Measurements from ENCODE around the gene LIX1L.

DNA sequence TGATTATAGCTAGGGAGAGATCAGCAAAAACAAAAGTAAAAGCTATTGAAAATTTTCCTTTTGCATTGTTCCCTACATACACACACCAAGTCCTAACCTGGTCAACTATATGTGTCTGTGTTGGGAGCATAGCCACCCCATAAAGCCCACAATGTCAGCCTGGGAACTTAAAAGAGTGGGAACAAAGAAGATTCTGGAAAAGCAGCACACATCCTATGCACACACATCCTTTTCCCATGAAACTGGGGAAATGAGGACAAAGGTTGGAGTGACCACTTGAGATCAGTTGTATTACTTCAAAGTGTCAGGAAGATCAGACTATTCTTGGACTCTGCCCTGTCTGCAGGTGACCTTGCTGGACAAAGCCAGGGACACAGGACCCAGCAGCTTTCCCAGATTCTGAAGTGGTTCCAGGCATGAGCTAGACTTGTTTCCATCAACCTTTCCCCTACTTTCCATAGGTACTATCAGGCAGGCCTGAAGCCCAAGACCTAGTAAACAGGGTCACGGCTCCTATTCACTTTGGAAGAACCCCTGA, 22.7 kb upstream of the LIX1L start:
- TF ChIP-seq, protein P1, sequence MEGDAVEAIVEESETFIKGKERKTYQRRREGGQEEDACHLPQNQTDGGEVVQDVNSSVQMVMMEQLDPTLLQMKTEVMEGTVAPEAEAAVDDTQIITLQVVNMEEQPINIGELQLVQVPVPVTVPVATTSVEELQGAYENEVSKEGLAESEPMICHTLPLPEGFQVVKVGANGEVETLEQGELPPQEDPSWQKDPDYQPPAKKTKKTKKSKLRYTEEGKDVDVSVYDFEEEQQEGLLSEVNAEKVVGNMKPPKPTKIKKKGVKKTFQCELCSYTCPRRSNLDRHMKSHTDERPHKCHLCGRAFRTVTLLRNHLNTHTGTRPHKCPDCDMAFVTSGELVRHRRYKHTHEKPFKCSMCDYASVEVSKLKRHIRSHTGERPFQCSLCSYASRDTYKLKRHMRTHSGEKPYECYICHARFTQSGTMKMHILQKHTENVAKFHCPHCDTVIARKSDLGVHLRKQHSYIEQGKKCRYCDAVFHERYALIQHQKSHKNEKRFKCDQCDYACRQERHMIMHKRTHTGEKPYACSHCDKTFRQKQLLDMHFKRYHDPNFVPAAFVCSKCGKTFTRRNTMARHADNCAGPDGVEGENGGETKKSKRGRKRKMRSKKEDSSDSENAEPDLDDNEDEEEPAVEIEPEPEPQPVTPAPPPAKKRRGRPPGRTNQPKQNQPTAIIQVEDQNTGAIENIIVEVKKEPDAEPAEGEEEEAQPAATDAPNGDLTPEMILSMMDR (IDR thresholded peaks at IDR 0.05), result no peak
- TF ChIP-seq ZFX (IDR thresholded peaks at IDR 0.05; ENCODE audit: borderline replicate concordance), result no peak

Data from 22Rv1 (cell line).